NCI-H524 (cell line): Measurements from ENCODE around the gene ZNF446.
"Not testable (repeated sequence)": the region's sequence is repeated elsewhere in the genome, so short reads cannot be mapped to it uniquely, and the experiment has no call there.

Experiments
- DNase-seq, 2 experiments: peaks; one replicate each; lab custom pipeline; 2025; lab: John Stamatoyannopoulos, UW

ZNF446 gene

DNA sequence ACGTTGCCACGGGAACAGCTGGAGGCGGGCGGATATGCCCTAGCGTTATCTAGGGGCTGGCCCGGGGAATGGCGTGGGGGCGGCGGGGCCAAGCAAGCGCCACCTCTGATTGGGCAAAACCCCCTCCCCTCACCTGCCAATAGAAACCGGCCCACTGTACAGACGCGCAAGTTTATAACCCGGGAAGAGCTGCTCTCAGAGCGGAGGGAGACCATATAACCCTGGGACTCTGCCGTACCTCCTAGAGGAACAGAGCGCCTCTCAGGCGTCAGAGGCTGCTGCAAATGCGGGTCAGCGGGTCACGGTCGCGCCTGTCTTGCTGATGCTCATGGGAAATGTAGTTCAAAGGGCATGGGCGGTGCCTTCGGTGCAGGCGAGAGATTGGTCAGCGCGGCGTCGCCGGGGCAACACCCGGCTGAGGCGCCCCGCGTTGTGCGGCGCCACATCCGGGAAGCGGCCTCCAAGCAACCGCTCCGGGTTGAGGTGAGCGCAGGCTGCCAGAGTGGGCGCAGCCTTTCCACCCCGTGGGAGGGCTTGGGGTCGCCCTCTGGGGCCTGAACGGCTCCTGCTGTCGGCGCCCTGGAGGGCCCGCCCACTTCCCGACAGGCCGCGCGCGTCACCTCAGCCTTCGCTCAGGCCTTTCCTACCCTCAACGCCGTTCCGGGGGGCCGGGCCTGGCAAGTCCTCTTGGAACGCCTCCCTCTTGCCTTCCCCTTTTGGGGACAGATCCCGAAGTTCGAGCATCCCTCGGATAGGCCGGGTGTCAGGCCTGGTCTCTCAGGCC is at the start of gene ZNF446:
Gene ZNF446 (plus strand): TSS at position 639 of the 784 bp plus-strand sequence. CDS start 867 bp downstream, outside the sequence.
- peak; percentile 95 to 98 for DNase-seq

- DNase-seq = no peak
Measured at GRCh38 chr19:58428617-58429016, 47.5 kb upstream of the ZNF446 start.

- no peak for DNase-seq
Measured at GRCh38 chr19:58429745-58430144, 46.4 kb upstream of the ZNF446 start.

- DNase-seq = no peak
Measured at GRCh38 chr19:58434217-58434616, 41.9 kb upstream of the ZNF446 start.

- DNase-seq = peak; percentile 99
Measured at GRCh38 chr19:58439576-58440554, 36.3 kb upstream of the ZNF446 start, which contains the start of gene ZNF132. ZNF132 (minus strand) TSS chr19:58440153; CDS start chr19:58439821, 332 bp downstream.

- no peak for DNase-seq
Measured at GRCh38 chr19:58440556-58440955, 35.6 kb upstream of the ZNF446 start.

DNA sequence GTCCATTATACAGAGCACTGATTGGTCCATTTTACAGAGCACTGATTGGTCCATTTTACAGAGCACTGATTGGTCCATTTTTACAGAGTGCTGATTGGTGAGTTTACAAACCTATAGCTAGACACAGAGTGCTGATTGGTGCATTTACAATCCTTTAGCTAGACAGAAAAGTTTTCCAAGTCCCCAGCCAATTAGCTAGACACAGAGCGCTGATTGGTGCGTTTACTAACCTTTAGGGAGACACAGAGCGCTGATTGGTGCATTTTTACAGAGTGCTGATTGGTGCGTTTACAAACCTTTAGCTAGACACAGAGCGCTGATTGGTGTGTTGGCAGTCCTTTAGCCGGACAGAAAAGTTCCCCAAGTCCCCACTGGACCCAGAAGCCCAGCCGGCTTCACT is 33.2 kb upstream of the ZNF446 start:
- DNase-seq = not testable (repeated sequence)

DNA sequence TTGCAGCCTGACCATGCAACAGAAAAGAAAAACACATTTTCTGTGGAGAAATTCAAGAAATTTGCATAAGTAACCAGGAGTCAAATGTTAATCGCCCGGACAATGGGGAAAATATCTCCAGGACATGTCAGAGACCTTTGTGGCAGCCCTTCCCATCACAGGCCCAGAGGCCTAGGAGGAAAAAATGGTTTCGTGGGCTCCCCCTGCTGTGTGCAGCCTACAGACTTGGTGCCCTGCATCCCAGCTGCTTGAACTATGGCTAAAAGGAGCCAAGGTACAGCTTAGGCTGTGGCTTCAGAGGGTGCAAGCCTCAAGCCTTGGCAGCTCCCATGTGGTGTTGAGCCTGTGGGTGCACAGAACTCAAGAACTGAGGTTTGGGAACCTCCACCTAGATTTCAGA is 27.3 kb upstream of the ZNF446 start:
- DNase-seq = not testable (repeated sequence)

- not testable (repeated sequence) for DNase-seq
Measured at GRCh38 chr19:58449980-58450379, 26.2 kb upstream of the ZNF446 start.

DNA sequence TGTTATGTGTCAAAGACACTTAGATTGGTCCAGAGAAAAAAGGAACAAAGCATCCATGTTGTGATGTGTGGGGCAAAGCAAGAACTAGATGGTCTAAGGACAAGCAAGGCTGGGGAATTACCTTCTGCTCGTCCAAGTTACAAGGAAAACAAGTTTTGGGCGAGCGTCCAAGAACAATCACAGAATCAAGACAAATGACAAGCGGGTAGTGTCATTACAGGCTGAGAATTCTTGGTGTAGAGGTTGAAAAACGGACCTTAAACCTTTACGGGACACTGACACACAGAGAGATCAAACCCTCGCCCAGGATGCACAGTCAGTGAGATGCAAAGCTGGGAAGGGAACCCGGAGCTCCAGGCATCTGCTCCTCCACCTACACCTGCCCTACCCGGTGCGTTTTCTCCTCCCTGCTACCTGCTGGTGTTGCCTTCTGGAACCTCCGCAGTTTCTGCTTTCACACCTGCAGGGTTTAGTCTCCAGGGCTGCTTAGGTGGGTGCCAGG is 25.2 kb upstream of the ZNF446 start:
- DNase-seq = no peak

- DNase-seq = peak; percentile 98 to 99
Measured at GRCh38 chr19:58451358-58452101, 24.6 kb upstream of the ZNF446 start, which contains the start of gene ZNF324B. ZNF324B (plus strand) TSS chr19:58451622; CDS start chr19:58453702, 2,080 bp downstream.

- DNase-seq = no peak
Measured at GRCh38 chr19:58453743-58454142, 22.4 kb upstream of the ZNF446 start.

DNA sequence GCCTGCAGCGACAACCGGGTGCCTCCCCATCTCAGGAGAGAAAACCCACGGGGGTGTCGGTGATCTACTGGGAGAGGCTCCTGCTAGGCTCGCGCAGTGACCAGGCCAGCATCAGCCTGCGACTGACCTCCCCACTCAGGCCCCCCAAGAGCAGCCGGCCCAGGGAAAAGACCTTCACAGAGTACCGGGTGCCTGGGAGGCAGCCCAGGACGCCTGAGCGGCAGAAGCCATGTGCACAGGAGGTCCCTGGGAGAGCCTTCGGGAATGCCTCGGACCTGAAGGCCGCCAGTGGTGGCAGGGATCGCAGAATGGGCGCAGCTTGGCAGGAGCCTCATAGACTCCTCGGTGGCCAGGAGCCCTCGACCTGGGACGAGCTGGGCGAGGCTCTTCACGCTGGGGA is 20.8 kb upstream of the ZNF446 start:
- no peak for DNase-seq

GRCh38 chr19:58456111-58456510 is 20.0 kb upstream of the ZNF446 start:
- no peak for DNase-seq

DNA sequence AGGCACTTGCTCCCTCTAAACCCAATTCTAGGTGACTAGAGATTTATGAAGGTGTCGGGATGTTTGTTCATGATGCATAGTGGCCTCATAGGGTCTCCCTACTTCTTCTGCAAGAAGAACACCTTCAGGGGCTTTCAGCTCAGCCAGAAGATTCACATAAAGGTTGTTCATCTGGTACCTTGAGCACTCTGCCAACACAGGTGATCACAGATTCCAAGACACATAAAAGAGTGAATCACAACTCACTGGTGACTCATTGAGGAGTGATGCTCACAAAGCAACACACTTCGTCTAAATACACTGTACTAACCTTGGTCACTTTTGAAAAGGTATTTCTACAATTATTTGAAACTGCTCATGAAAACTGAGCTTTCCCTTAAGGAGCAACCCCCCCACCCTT is 16.1 kb upstream of the ZNF446 start:
- no peak for DNase-seq

GRCh38 chr19:58466089-58466759 is 9.9 kb upstream of the ZNF446 start:
- no peak for DNase-seq

- DNase-seq = peak; percentile 97 to 99
Measured at GRCh38 chr19:58466760-58467589, 9.2 kb upstream of the ZNF446 start, which contains the start of gene ZNF324. ZNF324 (plus strand) TSS chr19:58467080; CDS start chr19:58469186, 2,106 bp downstream.

DNA sequence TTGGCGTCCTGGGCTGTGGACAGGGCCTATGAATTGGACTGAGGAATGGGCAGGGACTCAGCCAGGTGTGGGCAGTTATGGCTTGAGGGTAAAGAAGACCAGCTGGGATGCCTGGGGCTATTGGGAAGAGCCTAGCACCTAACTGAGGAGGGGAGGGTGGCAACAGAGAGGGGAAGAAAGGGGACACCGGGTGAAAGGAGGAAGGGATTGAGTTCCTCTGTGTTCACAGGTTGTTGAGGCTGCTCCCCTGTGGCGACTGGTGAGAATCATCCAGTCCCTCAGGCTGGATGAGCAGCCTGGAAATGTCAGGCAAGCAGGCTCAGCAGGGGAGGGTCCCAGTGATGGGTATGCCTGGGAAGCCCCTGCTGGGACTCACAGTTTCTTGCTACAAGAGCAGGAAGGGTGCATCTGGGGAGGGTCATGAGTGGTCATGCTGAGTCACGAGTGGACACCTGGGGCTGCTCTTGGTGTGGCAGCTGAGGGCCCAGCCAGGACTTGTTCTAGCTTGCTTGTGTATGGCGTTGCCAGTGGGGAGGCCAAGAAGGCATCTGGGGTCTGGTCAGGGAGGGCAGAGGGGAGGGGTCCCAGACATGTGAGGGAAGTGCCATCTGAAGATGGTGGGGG is 7.8 kb upstream of the ZNF446 start:
- DNase-seq = no peak

DNA sequence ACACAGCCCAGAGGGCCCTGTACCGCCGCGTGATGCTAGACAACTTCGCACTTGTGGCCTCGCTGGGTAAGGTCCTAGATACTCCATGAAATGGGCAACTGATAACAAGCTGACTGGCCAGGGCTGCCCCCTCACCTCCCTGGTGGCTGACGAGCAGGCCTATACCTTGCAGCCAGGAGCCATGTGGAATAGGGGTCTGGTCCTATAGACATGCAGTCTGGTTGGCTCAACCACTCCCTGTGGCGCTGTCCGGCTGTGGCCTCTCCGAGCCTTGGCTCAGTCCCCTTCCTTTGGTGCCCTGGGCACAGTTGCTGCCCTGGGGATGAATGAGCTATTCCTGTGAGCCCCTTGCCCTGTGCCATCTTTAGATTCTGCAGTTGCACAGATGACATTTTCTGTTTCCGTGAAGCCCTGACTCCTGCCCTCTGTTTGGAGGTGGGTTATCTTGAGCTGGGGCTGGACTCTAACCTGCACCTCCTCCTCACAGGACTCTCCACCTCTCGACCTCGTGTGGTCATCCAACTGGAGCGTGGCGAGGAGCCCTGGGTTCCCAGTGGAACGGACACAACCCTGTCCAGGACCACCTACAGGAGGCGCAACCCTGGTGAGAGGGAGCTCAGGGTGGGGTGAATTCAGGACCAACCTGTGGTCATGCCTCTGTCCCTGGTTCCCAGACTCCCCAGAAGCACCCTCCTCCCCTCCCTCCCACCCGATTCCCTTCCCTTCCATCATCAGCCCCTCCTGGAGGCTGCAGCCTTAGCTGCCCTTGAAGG is 6.7 kb upstream of the ZNF446 start:
- no peak for DNase-seq
